ENCODE data around the gene HOXD3.

DNA sequence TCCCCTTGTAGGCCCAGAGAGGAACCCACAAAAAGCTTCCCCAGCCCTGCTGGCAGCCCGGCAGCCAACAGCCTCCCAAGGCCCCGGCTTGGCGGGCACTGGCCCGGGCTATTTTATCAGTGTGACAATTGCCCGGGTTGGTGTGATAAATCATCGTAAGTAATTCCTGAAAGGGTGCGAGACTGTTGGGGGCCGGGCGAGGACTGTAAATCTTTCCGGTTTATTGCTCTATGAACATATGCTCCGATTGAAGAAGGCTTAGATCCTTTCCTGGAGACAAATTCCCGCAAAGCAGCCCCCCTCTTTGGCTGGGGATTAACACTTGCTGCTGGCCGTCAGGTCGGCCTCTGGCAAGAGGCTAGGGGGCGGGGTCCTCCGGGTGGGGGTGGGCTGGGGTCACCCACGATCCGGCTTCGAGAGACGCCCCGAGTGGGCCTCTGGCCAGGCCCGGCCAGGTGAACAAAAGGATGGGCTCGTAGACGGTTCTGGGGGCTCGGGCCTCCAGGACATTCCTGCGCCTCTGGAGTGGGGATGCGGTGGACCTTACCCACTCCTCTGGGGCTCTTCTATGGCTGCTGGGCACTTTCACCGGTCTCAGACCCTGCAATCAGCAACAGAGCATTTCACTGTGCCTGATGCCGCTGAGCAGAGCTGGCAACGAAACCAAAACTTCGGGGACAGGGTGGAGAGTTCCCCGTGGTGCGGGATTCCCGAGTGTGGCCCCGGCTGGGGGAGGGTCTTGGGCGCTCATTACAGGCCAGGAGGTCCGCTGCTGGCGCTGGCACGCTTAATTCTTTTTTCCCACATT is 2.0 kb downstream of the HOXD3 start:
- TF ChIP-seq, protein P1, sequence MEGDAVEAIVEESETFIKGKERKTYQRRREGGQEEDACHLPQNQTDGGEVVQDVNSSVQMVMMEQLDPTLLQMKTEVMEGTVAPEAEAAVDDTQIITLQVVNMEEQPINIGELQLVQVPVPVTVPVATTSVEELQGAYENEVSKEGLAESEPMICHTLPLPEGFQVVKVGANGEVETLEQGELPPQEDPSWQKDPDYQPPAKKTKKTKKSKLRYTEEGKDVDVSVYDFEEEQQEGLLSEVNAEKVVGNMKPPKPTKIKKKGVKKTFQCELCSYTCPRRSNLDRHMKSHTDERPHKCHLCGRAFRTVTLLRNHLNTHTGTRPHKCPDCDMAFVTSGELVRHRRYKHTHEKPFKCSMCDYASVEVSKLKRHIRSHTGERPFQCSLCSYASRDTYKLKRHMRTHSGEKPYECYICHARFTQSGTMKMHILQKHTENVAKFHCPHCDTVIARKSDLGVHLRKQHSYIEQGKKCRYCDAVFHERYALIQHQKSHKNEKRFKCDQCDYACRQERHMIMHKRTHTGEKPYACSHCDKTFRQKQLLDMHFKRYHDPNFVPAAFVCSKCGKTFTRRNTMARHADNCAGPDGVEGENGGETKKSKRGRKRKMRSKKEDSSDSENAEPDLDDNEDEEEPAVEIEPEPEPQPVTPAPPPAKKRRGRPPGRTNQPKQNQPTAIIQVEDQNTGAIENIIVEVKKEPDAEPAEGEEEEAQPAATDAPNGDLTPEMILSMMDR (IDR thresholded peaks at IDR 0.05 in 8 of 11, conservative IDR thresholded peaks at IDR 0.05 in 3 of 11) = no peak
- no peak for TF ChIP-seq POLR2A (IDR thresholded peaks at IDR 0.05)
- no peak for TF ChIP-seq POLR2AphosphoS5 (IDR thresholded peaks at IDR 0.05)

All from spleen (tissue), 7 donors.